B cell (primary cell): ENCODE data around the gene CPNE1. TPM values are rescaled to one million over a fixed set of nuclear protein-coding genes. Genes with fewer than 3 reads are reported as not detected.

Experiments
- ATAC-seq: fragments of 200-7000 bp; cut with Tn5 transposase; one replicate; pipeline ENCODE4 v1.10.0; 2021; ENCODE audit warnings: low read depth, mild to moderate bottlenecking, moderate number of reproducible peaks, moderate library complexity
- CTCF ChIA-PET: fragments of 350-600 bp; sonication (Branson Sonifier 250); formaldehyde crosslinking; loops from one replicate; lab custom pipeline; 2021; ENCODE audit warnings: antibody characterized with exemption, inconsistent platforms; lab: Charles Lee
- POLR2A ChIA-PET: fragments of 350-600 bp; sonication (Branson Sonifier 250); formaldehyde crosslinking; loops from one replicate; lab custom pipeline; 2021; ENCODE audit warnings: antibody characterized with exemption; lab: Charles Lee
- DNase-seq: peaks from one replicate; pipeline ENCODE4 v3.0.0; 2013
- H2AFZ ChIP-seq: 2 replicates; pipeline ENCODE4 v1.6.1; 2012; ENCODE audit warnings: mild to moderate bottlenecking, low read depth, low read length; ENCODE audit not compliant: insufficient read depth, poor library complexity, severe bottlenecking
- H3K27ac ChIP-seq, 2 donors: 1 replicate in 1 of 2; 2 replicates in 1 of 2; pipeline ENCODE4 v1.5.1; 2012 to 2013; ENCODE audit warnings: low read length in 2 of 2, mild to moderate bottlenecking in 2 of 2, moderate library complexity in 1 of 2
- H3K27me3 ChIP-seq, 4 experiments: fragments of 200-600 bp in 1 of 4; sonication (generic) in 1 of 4; replicated peaks in 1 of 4; 1 replicate in 2 of 4; 2 replicates in 2 of 4; pipeline versions ENCODE4 v1.6.1 to v1.7.0; 2013 to 2016; ENCODE audit warnings: low read length in 3 of 4, mild to moderate bottlenecking in 2 of 4, mixed read lengths in 1 of 4, moderate library complexity in 1 of 4; ENCODE audit not compliant: insufficient read depth in 4 of 4, control insufficient read depth in 3 of 4; ENCODE audit errors: control extremely low read depth in 1 of 4
- H3K36me3 ChIP-seq, 2 experiments: replicated peaks in 1 of 2; 1 replicate in 1 of 2; 2 replicates in 1 of 2; pipeline versions ENCODE4 v1.6.1 to v1.7.1; 2013; ENCODE audit warnings: low read length in 1 of 2; ENCODE audit not compliant: insufficient read depth in 2 of 2, control insufficient read depth in 1 of 2; ENCODE audit errors: control extremely low read depth in 1 of 2, extremely low read depth in 1 of 2
- H3K4me1 ChIP-seq, 2 donors: fragments of 200-600 bp in 1 of 2; sonication (generic) in 1 of 2; 1 replicate in 1 of 2; 2 replicates in 1 of 2; pipeline versions ENCODE4 v1.5.1 to v1.6.1; 2013 to 2017; ENCODE audit warnings: low read length in 2 of 2; ENCODE audit not compliant: control insufficient read depth in 2 of 2, insufficient read depth in 2 of 2
- H3K4me2 ChIP-seq: replicated peaks from 2 replicates; pipeline ENCODE3; 2012; ENCODE audit warnings: mild to moderate bottlenecking, low read depth, low read length; ENCODE audit not compliant: poor library complexity, severe bottlenecking
- H3K4me3 ChIP-seq, 5 experiments: fragments of 200-600 bp in 1 of 5; sonication (generic) in 1 of 5; 1 replicate in 3 of 5; 2 replicates in 2 of 5; pipeline versions ENCODE4 v1.5.1 to v1.7.0; 2011 to 2016; ENCODE audit warnings: low read length in 4 of 5, mild to moderate bottlenecking in 4 of 5, low read depth in 2 of 5, control low read depth in 1 of 5, moderate library complexity in 1 of 5; ENCODE audit not compliant: insufficient read depth in 1 of 5; ENCODE audit errors: control extremely low read depth in 1 of 5, extremely low read depth in 1 of 5
- H3K79me2 ChIP-seq: fragments of 200-600 bp; sonication (generic); one replicate; pipeline ENCODE4 v1.6.0; 2016; ENCODE audit warnings: low read length; ENCODE audit not compliant: control insufficient read depth, insufficient read depth
- H3K9ac ChIP-seq: fragments of 200-600 bp; sonication (generic); 2 replicates; pipeline ENCODE4 v1.6.1; 2017; ENCODE audit warnings: mild to moderate bottlenecking, low read length, moderate library complexity
- H3K9me3 ChIP-seq, 3 donors: one replicate each; pipeline versions ENCODE4 v1.6.1 to v1.7.1; 2013; ENCODE audit warnings: low read length in 2 of 3; ENCODE audit not compliant: control insufficient read depth in 2 of 3, insufficient read depth in 1 of 3; ENCODE audit errors: control extremely low read depth in 1 of 3
- H4K20me1 ChIP-seq: 2 replicates; pipeline ENCODE4 v1.6.0; 2012; ENCODE audit warnings: mild to moderate bottlenecking, low read length; ENCODE audit not compliant: insufficient read depth, control insufficient read depth, poor library complexity, severe bottlenecking
- H3K27ac Mint-ChIP-seq: one replicate; pipeline ENCODE4 v1.8.0; 2021; ENCODE audit warnings: mixed read lengths
- H3K27me3 Mint-ChIP-seq: one replicate; pipeline ENCODE4 v1.8.0; 2021; ENCODE audit warnings: mixed read lengths
- H3K4me1 Mint-ChIP-seq: one replicate; pipeline ENCODE4 v1.8.0; 2021; ENCODE audit warnings: mixed read lengths
- H3K4me3 Mint-ChIP-seq: one replicate; pipeline ENCODE4 v1.8.0; 2021; ENCODE audit warnings: mixed read lengths
- H3K9me3 Mint-ChIP-seq: one replicate; pipeline ENCODE4 v1.8.0; 2022; ENCODE audit warnings: mixed read lengths; ENCODE audit not compliant: insufficient read depth
- CTCF ChIP-seq: fragments of 200-600 bp; IDR thresholded peaks from one replicate; pipeline ENCODE4 v1.8.0; 2022; ENCODE audit warnings: antibody characterized with exemption, mild to moderate bottlenecking
- EZH2 ChIP-seq: IDR thresholded peaks from 2 replicates; pipeline ENCODE4 v1.6.1; 2012; ENCODE audit warnings: borderline replicate concordance, low read depth, mild to moderate bottlenecking, moderate library complexity, low read length; ENCODE audit not compliant: insufficient read depth, poor library complexity, severe bottlenecking
- WGBS: methylation state at CpG from one replicate; pipeline ENCODE4 v1.1.5; 2013; ENCODE audit warnings: missing lambda C conversion rate; ENCODE audit not compliant: insufficient coverage; 5-methylcytosine and 5-hydroxymethylcytosine counted together
- intact Hi-C: fragments of 100-400 bp; cut with micrococcal nuclease; formaldehyde crosslinking; loops from one replicate; pipeline ENCODE4 v1.10.0; 2022
- polyA plus RNA-seq: library from polyadenylated mRNA; depleted of rRNA; stranded (reverse); fragments of >200 nt; gene quantifications from 2 replicates; pipeline ENCODE4 v1.2.3, GENCODE V29; 2012
- total RNA-seq, 2 donors: library from RNA; stranded (reverse); fragments of 120-200 nt in 1 of 2; gene quantifications; 1 replicate in 1 of 2; 2 replicates in 1 of 2; pipeline versions ENCODE4 v1.2.3 to v1.2.4, GENCODE V29; 2013 to 2022

CPNE1 gene
- total and polyA plus RNA-seq, 2 donors (not counting 1 experiment from before 2014, with no cell fraction given) = 321 to 323 TPM

DNA sequence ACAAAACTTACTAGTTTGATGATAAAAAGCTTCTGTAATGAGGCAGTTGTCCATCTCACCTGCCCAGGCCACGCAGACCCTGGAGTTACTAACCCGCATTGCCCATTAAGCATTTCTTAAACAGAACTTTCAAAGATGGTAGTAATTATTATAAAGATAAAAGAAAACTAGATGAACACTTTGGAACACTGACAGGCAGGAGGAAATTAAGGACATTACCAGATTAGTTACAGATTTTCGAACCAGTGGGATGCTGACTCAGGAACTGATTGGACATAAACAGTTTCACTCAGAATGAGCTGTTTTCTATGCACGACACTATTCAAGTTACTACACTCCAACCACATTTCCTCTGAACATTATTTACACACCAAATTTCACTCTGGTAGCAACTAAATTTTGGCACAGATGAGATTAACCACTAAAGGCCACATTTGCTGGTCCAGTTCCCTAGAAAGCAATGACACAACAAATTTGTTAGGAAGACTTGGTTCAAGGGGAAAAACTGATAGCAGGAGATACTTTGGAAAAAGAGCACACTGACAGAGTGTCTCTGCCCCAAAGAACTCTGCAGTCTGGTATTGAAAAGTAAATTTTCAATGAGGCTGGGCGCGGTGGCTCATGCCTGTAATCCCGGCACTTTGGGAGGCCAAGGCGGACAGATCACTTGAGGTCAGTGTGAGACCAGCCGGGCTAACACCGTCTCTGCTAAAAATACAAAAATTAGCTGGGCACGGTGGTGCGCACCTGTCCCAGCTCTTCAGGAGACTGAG lies 37.5 kb upstream of the CPNE1 start:
- CTCF ChIA-PET = interaction anchor here (1.4 to 1.6 kb wide), 3 partner anchors 10 to 181 kb away, joined by 3 to 5 read pairs (median 4); no protein-coding TSS in a partner anchor
- POLR2A ChIA-PET = interaction anchor here (0.6 to 1.0 kb wide), 4 partner anchors 27 to 289 kb away, joined by 3 to 6 read pairs (median 4); partner anchors contain the start of gene RBM39
- WGBS = 88% methylated on average over 6 of the region's 12 CpGs

More for the DNA sequence above, 37.5 kb upstream of the CPNE1 start:
- ATAC-seq = no peak
- Histone ChIP-seq H3K79me2 (peaks cover 30% of the 10 kb centered on the region), H3K4me2 (no peak overlapping the region), H3K27ac (no peak overlapping the region), H2AFZ (no peak overlapping the region), H3K9me3 (no peaks in the 10 kb centered on the region), H3K27me3 (no peaks in the 10 kb centered on the region), H3K9ac (no peak overlapping the region), H3K4me1 (peaks cover 17 to 23% of the 10 kb centered on the region in 2 donors), H4K20me1 (peaks cover 27% of the 10 kb centered on the region), H3K4me3 (no peak overlapping the region), H3K36me3 (peaks cover 15 to 50% of the 10 kb centered on the region in 2 experiments)
- TF ChIP-seq CTCF = no peak
- no peak for TF ChIP-seq EZH2
- H3K27me3 Mint-ChIP-seq = no peaks in the 10 kb centered on the region
- peaks cover 32% of the 10 kb centered on the region for H3K4me1 Mint-ChIP-seq
- no peak overlapping the region for H3K4me3 Mint-ChIP-seq
- H3K9me3 Mint-ChIP-seq = no peaks in the 10 kb centered on the region
- peak; percentile 21 for DNase-seq
- peak overlapping the region; percentile 37 for H3K27ac Mint-ChIP-seq
- intact Hi-C loops = no loop called here
